GM12873 (cell line): ENCODE results near the gene RITA1.
A peak's percentile ranks its signal among the peaks of the same experiment; 100 is the strongest.

Source experiments
- CTCF ChIP-seq: IDR thresholded peaks from 2 replicates; pipeline ENCODE4 v1.5.1; 2012; ENCODE audit warnings: low read depth, mild to moderate bottlenecking, moderate library complexity, low read length, control low read depth; ENCODE audit not compliant: insufficient read depth; ENCODE audit errors: missing control alignments

RITA1 gene

DNA sequence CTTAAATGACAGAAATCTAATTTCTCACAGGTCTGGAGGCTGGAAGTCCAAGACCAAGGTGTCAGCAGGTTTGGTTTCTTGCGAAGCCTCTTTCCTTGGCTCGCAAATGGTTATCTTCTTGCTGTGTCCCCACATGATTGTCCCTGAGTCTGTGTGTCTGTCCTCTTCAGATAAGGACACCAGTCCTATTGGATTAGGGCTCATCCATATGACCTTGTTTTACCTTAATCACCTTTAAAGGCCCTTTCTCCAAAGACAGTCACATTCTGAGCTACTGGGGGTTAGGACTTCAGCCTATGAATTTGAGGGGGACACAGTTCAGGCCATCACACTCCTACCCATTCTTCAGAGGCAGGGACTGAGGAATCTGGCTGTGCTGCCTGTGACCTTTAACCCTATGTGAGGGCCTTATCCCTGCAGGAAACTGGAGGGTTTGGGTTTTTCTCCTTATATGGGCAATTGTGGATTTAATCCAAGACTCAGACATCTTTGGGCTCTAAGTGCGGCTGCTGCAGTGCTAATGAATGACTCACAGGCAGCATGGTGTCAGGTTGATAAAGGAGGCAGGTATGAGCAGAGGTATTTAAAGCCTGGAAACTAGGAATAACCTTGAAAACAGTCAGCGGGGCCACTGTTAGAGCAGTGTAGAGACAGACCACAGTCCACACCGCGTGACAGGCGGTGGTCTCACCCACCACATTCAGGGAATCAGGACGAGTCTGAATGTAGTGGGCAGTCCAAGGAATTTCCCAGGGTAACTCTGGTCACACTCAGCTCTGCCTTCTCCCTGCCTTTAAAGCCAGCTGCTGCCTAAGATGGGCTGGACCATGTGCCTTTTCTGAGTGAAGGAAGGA, 45.9 kb downstream of the RITA1 start:
- no peak for TF ChIP-seq CTCF

GRCh38 chr12:113232089-113232839, 46.7 kb downstream of the RITA1 start:
- TF ChIP-seq CTCF: no peak

DNA sequence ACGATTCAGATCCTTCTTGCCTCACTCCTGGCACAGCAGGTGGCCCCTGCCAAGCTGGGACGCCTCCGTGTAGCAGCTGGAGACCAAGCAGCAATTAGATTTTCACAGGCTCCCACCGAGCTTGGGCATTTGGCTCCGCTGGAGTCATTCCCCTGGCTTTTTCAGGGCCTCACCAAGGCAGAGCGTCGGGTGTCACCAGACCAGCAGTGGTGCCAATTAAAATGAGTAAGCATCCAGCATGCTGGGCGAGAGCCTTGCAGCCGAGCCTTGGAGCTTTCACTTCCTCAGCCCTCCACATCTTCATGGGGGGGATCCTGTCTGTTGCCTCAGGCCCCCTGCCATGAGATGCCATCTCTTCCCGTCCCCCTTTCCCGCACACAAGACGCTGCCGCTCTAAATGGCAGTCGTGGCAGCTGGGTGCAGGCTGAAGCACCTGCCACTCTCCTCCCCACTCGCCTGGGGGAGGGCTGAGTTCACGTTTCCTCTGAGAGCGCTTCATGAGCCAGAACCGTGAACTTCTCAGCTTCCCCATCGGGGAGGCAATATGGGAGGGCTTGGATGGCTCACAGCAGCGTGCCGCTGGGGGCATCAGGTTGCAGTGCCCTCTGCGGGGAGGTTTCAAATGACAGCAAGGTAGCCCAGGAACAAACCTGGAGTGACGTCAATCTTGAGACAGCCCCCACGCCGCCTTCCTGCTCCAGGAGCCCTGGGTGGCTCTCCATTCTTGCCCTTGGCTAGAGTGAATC, 47.5 kb downstream of the RITA1 start:
- TF ChIP-seq CTCF: peak; percentile 56

DNA sequence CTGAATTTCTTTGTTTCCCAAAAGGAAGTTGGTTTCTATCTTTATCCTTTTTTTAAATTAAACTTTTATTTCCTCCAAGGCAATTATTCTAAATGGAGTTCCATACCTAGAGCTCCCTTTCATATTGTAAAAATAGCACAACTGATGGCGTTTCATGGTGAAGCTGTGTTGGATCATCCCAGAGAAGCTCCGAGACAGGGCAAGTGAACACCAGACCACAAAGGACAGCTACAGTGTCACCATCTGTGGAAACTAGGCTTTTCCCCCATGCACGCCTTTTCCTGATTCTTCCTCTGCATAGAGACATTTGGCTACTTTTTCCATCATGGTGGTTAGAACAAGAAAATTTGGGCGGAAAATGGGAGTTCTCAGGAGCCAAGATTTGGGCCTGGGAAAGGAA, 48.4 kb downstream of the RITA1 start:
- TF ChIP-seq CTCF: no peak

GRCh38 chr12:113234483-113234882, 49.0 kb downstream of the RITA1 start:
- TF ChIP-seq CTCF: no peak

GRCh38 chr12:113235976-113236375, 50.5 kb downstream of the RITA1 start:
- no peak for TF ChIP-seq CTCF
